ENCODE measurements around the gene MRC2.

- TF ChIP-seq CTCF (IDR thresholded peaks at IDR 0.05; ENCODE audit: borderline replicate concordance, extremely low read depth, low read length, poor library complexity, severe bottlenecking) (peak; percentile 7), EZH2 (IDR thresholded peaks at IDR 0.05; ENCODE audit: borderline replicate concordance, low read depth, low read length, severe bottlenecking) (no peak)
Observed at GRCh38 chr17:62727916-62728672, 100.6 kb downstream of the MRC2 start.
